Measurements from ENCODE around the gene BEND5. TPM values are rescaled to one million over a fixed set of nuclear protein-coding genes. Genes with fewer than 3 reads are reported as not detected.

BEND5 gene
- total and polyA plus RNA-seq, 9 donors: 8.0 to 20.1 (median 12.0) TPM

GRCh38 chr1:48704736-48705135, 72.0 kb downstream of the BEND5 start:
- WGBS (ENCODE audit: insufficient coverage): 93% methylated on average over 3 of the region's 6 CpGs
- H3K36me3 ChIP-seq (ENCODE audit: control insufficient read depth, insufficient read depth, low read length): no peaks in the 10 kb centered on the region
- DNase-seq: no peak
- no peak overlapping the region for H3K4me3 ChIP-seq (ENCODE audit: low read length)
- no peak overlapping the region for H3K27ac ChIP-seq (ENCODE audit: low read length)
- H3K4me1 ChIP-seq (ENCODE audit: control insufficient read depth, insufficient read depth, low read length): no peaks in the 10 kb centered on the region
- peaks cover 4% of the 10 kb centered on the region for H3K27me3 ChIP-seq (ENCODE audit: control insufficient read depth, insufficient read depth, low read length)
- H3K9me3 ChIP-seq (replicated peaks; ENCODE audit: control insufficient read depth, low read depth, low read length): no peaks in the 10 kb centered on the region

- Histone ChIP-seq H3K4me1 (ENCODE audit: control insufficient read depth, insufficient read depth, low read length) (no peaks in the 10 kb centered on the region), H3K27me3 (ENCODE audit: control insufficient read depth, insufficient read depth, low read length) (peaks cover 4% of the 10 kb centered on the region), H3K4me3 (ENCODE audit: low read length) (no peak overlapping the region), H3K27ac (ENCODE audit: low read length) (no peak overlapping the region), H3K36me3 (ENCODE audit: control insufficient read depth, insufficient read depth, low read length) (no peaks in the 10 kb centered on the region), H3K9me3 (replicated peaks; ENCODE audit: control insufficient read depth, low read depth, low read length) (no peaks in the 10 kb centered on the region)
- WGBS (ENCODE audit: insufficient coverage): no CpG with 5 or more reads among the region's 2 CpGs
- DNase-seq: no peak
Observed at GRCh38 chr1:48701445-48701844, 75.2 kb downstream of the BEND5 start.

- DNase-seq: peak; percentile 21
- H3K4me1 ChIP-seq (ENCODE audit: control insufficient read depth, insufficient read depth, low read length): no peaks in the 10 kb centered on the region
- no peaks in the 10 kb centered on the region for H3K9me3 ChIP-seq (replicated peaks; ENCODE audit: control insufficient read depth, low read depth, low read length)
- no peak overlapping the region for H3K4me3 ChIP-seq (ENCODE audit: low read length)
- peaks cover 9% of the 10 kb centered on the region for H3K27me3 ChIP-seq (ENCODE audit: control insufficient read depth, insufficient read depth, low read length)
- WGBS (ENCODE audit: insufficient coverage): no CpG with 5 or more reads among the region's 5 CpGs
- no peaks in the 10 kb centered on the region for H3K36me3 ChIP-seq (ENCODE audit: control insufficient read depth, insufficient read depth, low read length)
- no peak overlapping the region for H3K27ac ChIP-seq (ENCODE audit: low read length)
Observed at GRCh38 chr1:48697066-48697707, 79.5 kb downstream of the BEND5 start.

- DNase-seq: no peak
- Histone ChIP-seq H3K27ac (ENCODE audit: low read length) (no peak overlapping the region), H3K4me1 (ENCODE audit: control insufficient read depth, insufficient read depth, low read length) (no peaks in the 10 kb centered on the region), H3K9me3 (replicated peaks; ENCODE audit: control insufficient read depth, low read depth, low read length) (no peaks in the 10 kb centered on the region), H3K36me3 (ENCODE audit: control insufficient read depth, insufficient read depth, low read length) (no peaks in the 10 kb centered on the region), H3K4me3 (ENCODE audit: low read length) (no peak overlapping the region), H3K27me3 (ENCODE audit: control insufficient read depth, insufficient read depth, low read length) (peaks cover 9% of the 10 kb centered on the region)
- 38% methylated on average over 2 of the region's 2 CpGs for WGBS (ENCODE audit: insufficient coverage)
Observed at GRCh38 chr1:48695161-48695560, 81.5 kb downstream of the BEND5 start.

- Histone ChIP-seq H3K4me3 (ENCODE audit: low read length) (no peak overlapping the region), H3K9me3 (replicated peaks; ENCODE audit: control insufficient read depth, low read depth, low read length) (no peaks in the 10 kb centered on the region), H3K4me1 (ENCODE audit: control insufficient read depth, insufficient read depth, low read length) (no peaks in the 10 kb centered on the region), H3K36me3 (ENCODE audit: control insufficient read depth, insufficient read depth, low read length) (no peaks in the 10 kb centered on the region), H3K27me3 (ENCODE audit: control insufficient read depth, insufficient read depth, low read length) (peaks cover 7% of the 10 kb centered on the region), H3K27ac (ENCODE audit: low read length) (no peak overlapping the region)
- DNase-seq: no peak
- WGBS (ENCODE audit: insufficient coverage): no CpG with 5 or more reads among the region's 12 CpGs
Observed at GRCh38 chr1:48693674-48694320, 82.9 kb downstream of the BEND5 start.

GRCh38 chr1:48693180-48693579, 83.5 kb downstream of the BEND5 start:
- H3K27me3 ChIP-seq (ENCODE audit: control insufficient read depth, insufficient read depth, low read length): peaks cover 7% of the 10 kb centered on the region
- no peak overlapping the region for H3K27ac ChIP-seq (ENCODE audit: low read length)
- DNase-seq: no peak
- no peak overlapping the region for H3K4me3 ChIP-seq (ENCODE audit: low read length)
- H3K4me1 ChIP-seq (ENCODE audit: control insufficient read depth, insufficient read depth, low read length): no peaks in the 10 kb centered on the region
- no peaks in the 10 kb centered on the region for H3K36me3 ChIP-seq (ENCODE audit: control insufficient read depth, insufficient read depth, low read length)
- 64% methylated on average over 9 of the region's 11 CpGs for WGBS (ENCODE audit: insufficient coverage)
- no peaks in the 10 kb centered on the region for H3K9me3 ChIP-seq (replicated peaks; ENCODE audit: control insufficient read depth, low read depth, low read length)

GRCh38 chr1:48692235-48692634, 84.5 kb downstream of the BEND5 start:
- peaks cover 7% of the 10 kb centered on the region for H3K27me3 ChIP-seq (ENCODE audit: control insufficient read depth, insufficient read depth, low read length)
- no peak overlapping the region for H3K27ac ChIP-seq (ENCODE audit: low read length)
- H3K4me3 ChIP-seq (ENCODE audit: low read length): no peak overlapping the region
- no peaks in the 10 kb centered on the region for H3K4me1 ChIP-seq (ENCODE audit: control insufficient read depth, insufficient read depth, low read length)
- WGBS (ENCODE audit: insufficient coverage): 80% methylated on average over 3 of the region's 9 CpGs
- H3K9me3 ChIP-seq (replicated peaks; ENCODE audit: control insufficient read depth, low read depth, low read length): no peaks in the 10 kb centered on the region
- DNase-seq: no peak
- H3K36me3 ChIP-seq (ENCODE audit: control insufficient read depth, insufficient read depth, low read length): no peaks in the 10 kb centered on the region

- Histone ChIP-seq H3K27ac (ENCODE audit: low read length) (no peak overlapping the region), H3K27me3 (ENCODE audit: control insufficient read depth, insufficient read depth, low read length) (peaks cover 7% of the 10 kb centered on the region), H3K36me3 (ENCODE audit: control insufficient read depth, insufficient read depth, low read length) (no peaks in the 10 kb centered on the region), H3K4me1 (ENCODE audit: control insufficient read depth, insufficient read depth, low read length) (no peaks in the 10 kb centered on the region), H3K9me3 (replicated peaks; ENCODE audit: control insufficient read depth, low read depth, low read length) (no peaks in the 10 kb centered on the region), H3K4me3 (ENCODE audit: low read length) (no peak overlapping the region)
- DNase-seq: no peak
- WGBS (ENCODE audit: insufficient coverage): 69% methylated on average over 3 of the region's 5 CpGs
Observed at GRCh38 chr1:48691429-48692001, 85.2 kb downstream of the BEND5 start.

- Histone ChIP-seq H3K4me1 (ENCODE audit: control insufficient read depth, insufficient read depth, low read length) (no peaks in the 10 kb centered on the region), H3K4me3 (ENCODE audit: low read length) (no peak overlapping the region), H3K36me3 (ENCODE audit: control insufficient read depth, insufficient read depth, low read length) (no peaks in the 10 kb centered on the region), H3K27me3 (ENCODE audit: control insufficient read depth, insufficient read depth, low read length) (peaks cover under 1% of the 10 kb centered on the region), H3K9me3 (replicated peaks; ENCODE audit: control insufficient read depth, low read depth, low read length) (no peaks in the 10 kb centered on the region), H3K27ac (ENCODE audit: low read length) (no peak overlapping the region)
- no peak for DNase-seq
- WGBS (ENCODE audit: insufficient coverage): 80% methylated on average over 2 of the region's 3 CpGs
Observed at GRCh38 chr1:48688102-48688760, 88.5 kb downstream of the BEND5 start.

GRCh38 chr1:48687282-48688045, 89.2 kb downstream of the BEND5 start:
- Histone ChIP-seq H3K9me3 (replicated peaks; ENCODE audit: control insufficient read depth, low read depth, low read length) (no peaks in the 10 kb centered on the region), H3K27ac (ENCODE audit: low read length) (no peak overlapping the region), H3K4me1 (ENCODE audit: control insufficient read depth, insufficient read depth, low read length) (no peaks in the 10 kb centered on the region), H3K4me3 (ENCODE audit: low read length) (no peak overlapping the region), H3K27me3 (ENCODE audit: control insufficient read depth, insufficient read depth, low read length) (no peaks in the 10 kb centered on the region), H3K36me3 (ENCODE audit: control insufficient read depth, insufficient read depth, low read length) (no peaks in the 10 kb centered on the region)
- no peak for DNase-seq
- WGBS (ENCODE audit: insufficient coverage): 57% methylated on average over 9 of the region's 13 CpGs

Data from muscle of leg (tissue), 11 donors.